GM21526 (cell line): ENCODE data around the gene TRIM59.

Experiments
- ATAC-seq: cut with Tn5 transposase; IDR thresholded peaks from one replicate; pipeline ENCODE4 v1.9.1; 2021; ENCODE audit warnings: moderate library complexity; ENCODE audit not compliant: unreplicated experiment, low FRiP score

Gene TRIM59

GRCh38 chr3:160403796-160404470, 45.7 kb downstream of the TRIM59 start:
- ATAC-seq, result no peak

- no peak for ATAC-seq
Measured at GRCh38 chr3:160403028-160403545, 46.5 kb downstream of the TRIM59 start.

- no peak for ATAC-seq
Measured at GRCh38 chr3:160402221-160403027, 47.2 kb downstream of the TRIM59 start.

- ATAC-seq, result no peak
Measured at GRCh38 chr3:160401291-160402095, 48.1 kb downstream of the TRIM59 start.

GRCh38 chr3:160400702-160401150, 48.9 kb downstream of the TRIM59 start:
- ATAC-seq, result no peak

GRCh38 chr3:160400030-160400701, 49.4 kb downstream of the TRIM59 start:
- ATAC-seq, result no peak

GRCh38 chr3:160399125-160400029, 50.2 kb downstream of the TRIM59 start, which contains the start of the genes IFT80 and SMC4:
TSS of gene IFT80 (minus strand) at chr3:160399225. CDS start at chr3:160384600, 14,625 bp downstream.
TSS of gene SMC4 (plus strand) at chr3:160399650. CDS start at chr3:160400827, 1,177 bp downstream.
- ATAC-seq, result peak; percentile 96

- peak; percentile 9 for ATAC-seq
Measured at GRCh38 chr3:160398820-160399124, 50.8 kb downstream of the TRIM59 start.

- no peak for ATAC-seq
Measured at GRCh38 chr3:160395297-160395696, 54.3 kb downstream of the TRIM59 start.

- no peak for ATAC-seq
Measured at GRCh38 chr3:160394009-160394392, 55.6 kb downstream of the TRIM59 start.

GRCh38 chr3:160393346-160394008, 56.1 kb downstream of the TRIM59 start:
- no peak for ATAC-seq

- no peak for ATAC-seq
Measured at GRCh38 chr3:160392798-160393197, 56.8 kb downstream of the TRIM59 start.

GRCh38 chr3:160390565-160391138, 58.9 kb downstream of the TRIM59 start:
- ATAC-seq, result no peak
